HG02759 (cell line): ENCODE results near the gene P2RY2.
"Not testable (repeated sequence)": the region's sequence is repeated elsewhere in the genome, so short reads cannot be mapped to it uniquely, and the experiment has no call there.

Experiments used
- ATAC-seq: cut with Tn5 transposase; IDR thresholded peaks from one replicate; pipeline ENCODE4 v1.9.1; 2021; ENCODE audit warnings: mild to moderate bottlenecking, moderate library complexity; ENCODE audit not compliant: unreplicated experiment

The P2RY2 gene

DNA sequence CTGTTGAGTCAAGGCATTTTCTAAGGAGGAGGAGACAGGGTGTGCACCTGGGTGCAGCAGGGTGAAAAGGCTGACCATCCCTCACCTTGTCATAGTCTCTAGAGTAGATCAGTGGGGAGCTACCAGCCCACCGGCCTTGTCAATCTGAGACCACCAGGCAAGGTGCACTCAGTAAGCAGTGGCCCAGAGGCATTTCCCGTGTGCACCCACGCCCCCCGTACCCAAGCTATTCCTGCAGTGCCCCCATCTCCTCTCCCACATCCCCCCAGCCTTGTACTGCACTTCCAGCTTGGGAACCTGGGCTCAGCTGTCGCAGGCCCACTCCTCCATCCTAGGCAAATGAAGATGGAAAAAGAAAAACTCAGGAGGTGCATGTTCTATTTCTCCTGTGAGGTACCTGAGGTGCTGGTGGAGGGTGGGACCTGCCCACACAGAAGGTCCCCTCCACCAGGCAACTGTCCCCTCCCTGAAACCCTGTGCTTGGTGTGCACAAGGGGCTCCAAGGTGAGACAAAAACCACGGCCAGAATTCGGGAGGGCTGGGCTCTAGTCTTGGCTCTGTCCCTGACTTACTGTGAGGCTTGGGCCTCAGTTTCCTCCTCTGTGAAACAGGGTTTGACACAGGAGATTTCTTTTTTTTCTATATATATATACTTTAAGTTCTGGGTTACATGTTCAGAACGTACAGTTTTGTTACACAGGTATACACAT lies 8.4 kb downstream of the P2RY2 start:
- no peak for ATAC-seq

- no peak for ATAC-seq
Observed at GRCh38 chr11:73227571-73228211, 9.6 kb downstream of the P2RY2 start.

- ATAC-seq, result no peak
Observed at GRCh38 chr11:73228268-73229134, 10.4 kb downstream of the P2RY2 start.

- no peak for ATAC-seq
Observed at GRCh38 chr11:73229321-73229895, 11.3 kb downstream of the P2RY2 start.

- ATAC-seq, result no peak
Observed at GRCh38 chr11:73229896-73230875, 12.1 kb downstream of the P2RY2 start.

- no peak for ATAC-seq
Observed at GRCh38 chr11:73230931-73231330, 12.8 kb downstream of the P2RY2 start.

- not testable (repeated sequence) for ATAC-seq
Observed at GRCh38 chr11:73232487-73232886, 14.4 kb downstream of the P2RY2 start.

DNA sequence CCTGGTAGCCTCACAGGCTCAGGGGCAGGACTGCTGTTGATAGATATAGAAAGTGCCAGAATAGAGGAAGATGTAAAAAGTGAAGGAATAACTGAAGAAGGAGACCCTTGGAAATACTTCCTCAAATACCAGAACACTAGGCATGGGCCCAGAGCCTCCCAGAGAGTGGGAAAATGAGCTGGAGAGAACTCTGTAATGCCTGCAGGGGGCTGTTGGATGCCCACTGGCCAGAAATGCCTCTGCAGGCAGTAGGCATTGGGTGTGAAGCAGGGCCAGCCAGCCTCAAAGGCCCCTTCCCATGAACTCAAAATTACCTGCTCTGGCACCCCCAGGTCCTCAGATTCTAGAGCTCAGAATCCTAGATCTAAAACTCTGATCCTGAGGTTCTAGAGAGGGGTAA lies 15.1 kb downstream of the P2RY2 start:
- ATAC-seq, result no peak

GRCh38 chr11:73233692-73234470 lies 15.8 kb downstream of the P2RY2 start:
- no peak for ATAC-seq

GRCh38 chr11:73234471-73235181 lies 16.5 kb downstream of the P2RY2 start:
- no peak for ATAC-seq

GRCh38 chr11:73235236-73235786 lies 17.2 kb downstream of the P2RY2 start:
- ATAC-seq, result no peak

GRCh38 chr11:73236205-73236765 lies 18.2 kb downstream of the P2RY2 start:
- ATAC-seq, result no peak

- no peak for ATAC-seq
Observed at GRCh38 chr11:73236854-73237253, 18.8 kb downstream of the P2RY2 start.

- no peak for ATAC-seq
Observed at GRCh38 chr11:73237471-73238290, 19.6 kb downstream of the P2RY2 start.

DNA sequence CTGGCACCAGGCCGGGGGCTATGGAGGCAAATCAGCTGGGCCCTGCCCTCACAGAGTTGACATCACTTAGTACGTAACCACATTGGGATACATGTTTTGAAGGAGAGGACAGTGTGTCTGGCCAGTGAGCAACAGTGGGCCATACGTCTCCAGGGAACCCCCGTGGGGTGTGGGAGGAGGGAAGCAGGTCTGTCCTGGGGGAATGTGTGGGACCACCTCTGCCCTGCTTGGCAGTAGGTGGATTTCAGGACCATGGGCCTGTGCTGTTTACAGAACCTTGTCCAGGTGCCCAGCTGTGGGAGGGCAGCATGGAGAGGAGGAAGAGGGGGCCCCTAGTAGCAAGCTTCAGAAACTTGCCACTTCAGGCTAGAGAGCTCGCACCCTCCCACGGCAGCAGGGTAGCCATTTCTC lies 21.0 kb downstream of the P2RY2 start:
- ATAC-seq, result no peak

DNA sequence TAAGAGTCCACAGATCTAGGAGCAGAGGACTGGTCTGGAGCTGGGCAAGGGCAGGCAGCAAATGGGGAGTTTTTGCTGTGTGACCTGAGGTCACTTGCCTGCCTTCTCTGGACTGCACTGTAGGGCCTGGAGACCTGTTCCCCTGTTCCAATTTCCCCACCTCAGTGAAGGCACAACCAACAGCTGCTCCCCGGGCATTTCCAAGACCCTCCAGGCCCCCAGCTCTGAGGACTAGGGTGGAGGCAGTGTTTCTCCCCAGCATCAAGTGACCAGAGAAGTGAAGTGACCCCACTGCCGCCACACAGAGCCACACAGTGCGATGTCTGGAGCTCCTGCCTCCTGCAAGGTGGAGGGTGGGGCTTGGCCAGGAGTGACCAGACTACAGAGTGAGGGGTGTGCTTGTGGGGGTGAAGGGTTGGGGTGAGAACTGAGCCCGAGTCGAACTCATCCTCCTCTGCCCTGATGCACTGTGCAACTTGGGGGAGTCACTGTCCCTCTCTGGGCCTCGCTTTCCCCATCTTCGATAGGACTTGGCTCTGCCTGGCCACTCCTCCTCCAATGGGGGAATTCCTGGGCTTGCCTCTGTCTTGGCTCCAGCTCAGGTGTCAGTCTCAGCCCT lies 21.6 kb downstream of the P2RY2 start:
- no peak for ATAC-seq
